MCF 10A (cell line): ENCODE results near the gene C5AR1. TPM values are rescaled to one million over a fixed set of nuclear protein-coding genes. Genes with fewer than 3 reads are reported as not detected.
A peak's percentile ranks its signal among the peaks of the same experiment; 100 is the strongest.

Experiments
- BruUV-seq: library from RNA; stranded (reverse); fragments of 400-500 nt; replicated peaks from 2 replicates; lab custom pipeline; 2021; lab: Mats Ljungman, UMichigan
- CTCF ChIA-PET: fragments of 300-600 bp; sonication (Branson Sonifier 250); formaldehyde crosslinking; extraction: SDS; loops from one replicate; lab custom pipeline; 2021; ENCODE audit warnings: antibody characterized with exemption, inconsistent platforms; lab: Yijun Ruan, JAX
- POLR2A ChIA-PET: fragments of 300-600, 350-650 bp; sonication (Branson Sonifier 250); formaldehyde crosslinking; extraction: SDS; loops from one replicate; lab custom pipeline; 2020; ENCODE audit warnings: antibody characterized with exemption, inconsistent platforms; lab: Yijun Ruan, JAX
- DNase-seq: peaks from one replicate; pipeline ENCODE4 v3.0.0-alpha.2; 2018; ENCODE audit not compliant: unreplicated experiment
- H3K27ac Mint-ChIP-seq: one replicate; pipeline ENCODE4 v1.8.0; 2022; ENCODE audit warnings: mild to moderate bottlenecking, low read depth, mixed read lengths; ENCODE audit not compliant: unreplicated experiment
- H3K27me3 Mint-ChIP-seq: one replicate; pipeline ENCODE4 v1.8.0; 2022; ENCODE audit warnings: mixed read lengths; ENCODE audit not compliant: insufficient read depth, unreplicated experiment
- H3K36me3 Mint-ChIP-seq: one replicate; pipeline ENCODE4 v1.8.0; 2022; ENCODE audit warnings: mild to moderate bottlenecking, moderate library complexity, mixed read lengths; ENCODE audit not compliant: insufficient read depth, unreplicated experiment
- H3K4me1 Mint-ChIP-seq: one replicate; pipeline ENCODE4 v1.8.0; 2022; ENCODE audit warnings: mixed read lengths; ENCODE audit not compliant: insufficient read depth, unreplicated experiment
- H3K4me3 Mint-ChIP-seq: one replicate; pipeline ENCODE4 v1.8.0; 2022; ENCODE audit warnings: mild to moderate bottlenecking, moderate library complexity, mixed read lengths; ENCODE audit not compliant: unreplicated experiment
- H3K9me3 Mint-ChIP-seq: one replicate; pipeline ENCODE4 v1.8.0; 2022; ENCODE audit warnings: mixed read lengths; ENCODE audit not compliant: unreplicated experiment
- intact Hi-C: fragments of 100-400 bp; cut with micrococcal nuclease; formaldehyde crosslinking; loops from 2 replicates; pipeline ENCODE4 v1.14.1; 2022
- total RNA-seq: library from RNA; stranded (reverse); gene quantifications from 2 replicates; pipeline ENCODE4 v1.2.3, GENCODE V29; 2022
- TF ChIP-seq, protein P1 (sequence below): fragments of 200-600 bp; IDR thresholded peaks from one replicate; pipeline ENCODE4 v1.8.0; 2022; ENCODE audit warnings: antibody characterized with exemption, mild to moderate bottlenecking; ENCODE audit not compliant: unreplicated experiment

C5AR1 gene
- total RNA-seq, 1 experiment from 2014 or later: 1.9 TPM

DNA sequence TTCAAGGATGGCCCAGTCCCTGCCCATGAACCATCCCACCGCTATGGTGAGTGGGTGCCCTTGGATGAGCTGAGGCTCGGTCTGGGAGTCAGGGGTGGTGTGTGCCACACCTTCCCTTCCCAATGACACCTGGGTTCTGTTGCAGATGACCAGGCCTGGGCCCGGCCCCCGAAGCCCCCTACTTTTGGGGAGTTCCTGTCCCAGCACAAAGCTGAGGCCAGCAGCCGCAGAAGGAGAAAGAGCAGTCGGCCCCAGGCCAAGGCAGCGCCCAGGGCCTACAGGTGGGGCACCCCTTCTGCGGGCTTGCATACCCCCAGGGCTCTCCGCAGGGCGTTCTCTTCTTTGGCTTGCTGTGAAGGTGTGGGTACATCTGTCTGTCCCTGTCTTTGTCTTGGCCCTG lies 39.3 kb upstream of the C5AR1 start:
- no peaks in the 10 kb centered on the region for H3K27me3 Mint-ChIP-seq
- no peak for DNase-seq
- CTCF ChIA-PET: interaction anchor here (0.6 to 2.2 kb wide), 2 partner anchors 14 to 23 kb away, joined by 3 to 11 read pairs; no protein-coding TSS in a partner anchor
- intact Hi-C loops: no loop called here
- BruUV-seq: no TSS peak
- peaks cover 58% of the 10 kb centered on the region for H3K36me3 Mint-ChIP-seq
- H3K4me3 Mint-ChIP-seq: no peak overlapping the region
- POLR2A ChIA-PET: interaction anchor here (1.0 to 2.6 kb wide), 2 partner anchors 10 to 14 kb away, joined by 3 to 16 read pairs; partner anchors contain the start of gene CCDC9
- H3K27ac Mint-ChIP-seq: no peak overlapping the region
- TF ChIP-seq, protein P1, sequence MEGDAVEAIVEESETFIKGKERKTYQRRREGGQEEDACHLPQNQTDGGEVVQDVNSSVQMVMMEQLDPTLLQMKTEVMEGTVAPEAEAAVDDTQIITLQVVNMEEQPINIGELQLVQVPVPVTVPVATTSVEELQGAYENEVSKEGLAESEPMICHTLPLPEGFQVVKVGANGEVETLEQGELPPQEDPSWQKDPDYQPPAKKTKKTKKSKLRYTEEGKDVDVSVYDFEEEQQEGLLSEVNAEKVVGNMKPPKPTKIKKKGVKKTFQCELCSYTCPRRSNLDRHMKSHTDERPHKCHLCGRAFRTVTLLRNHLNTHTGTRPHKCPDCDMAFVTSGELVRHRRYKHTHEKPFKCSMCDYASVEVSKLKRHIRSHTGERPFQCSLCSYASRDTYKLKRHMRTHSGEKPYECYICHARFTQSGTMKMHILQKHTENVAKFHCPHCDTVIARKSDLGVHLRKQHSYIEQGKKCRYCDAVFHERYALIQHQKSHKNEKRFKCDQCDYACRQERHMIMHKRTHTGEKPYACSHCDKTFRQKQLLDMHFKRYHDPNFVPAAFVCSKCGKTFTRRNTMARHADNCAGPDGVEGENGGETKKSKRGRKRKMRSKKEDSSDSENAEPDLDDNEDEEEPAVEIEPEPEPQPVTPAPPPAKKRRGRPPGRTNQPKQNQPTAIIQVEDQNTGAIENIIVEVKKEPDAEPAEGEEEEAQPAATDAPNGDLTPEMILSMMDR: no peak
- H3K4me1 Mint-ChIP-seq: peaks cover 10% of the 10 kb centered on the region
- no peaks in the 10 kb centered on the region for H3K9me3 Mint-ChIP-seq

DNA sequence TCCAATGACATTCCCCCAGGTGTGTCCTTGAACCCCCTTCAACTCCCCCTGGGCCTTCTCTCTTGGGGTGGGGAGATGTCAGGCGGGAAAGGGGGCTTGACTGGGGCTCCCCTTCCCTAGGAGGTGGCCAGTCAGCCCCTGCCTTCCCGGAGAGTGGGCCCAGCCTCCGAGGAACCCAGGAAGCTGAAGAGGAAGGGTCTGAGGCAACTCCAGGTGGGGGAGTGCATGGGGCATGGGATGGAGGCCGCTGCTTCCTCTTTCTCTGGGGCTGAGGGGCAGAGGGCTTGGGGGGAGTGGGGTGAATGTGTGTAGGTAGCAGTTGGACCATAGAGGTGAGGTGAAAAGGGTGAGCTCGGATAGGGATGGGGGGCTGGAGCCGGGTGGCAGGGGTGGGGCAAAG lies 37.7 kb upstream of the C5AR1 start:
- peaks cover 16% of the 10 kb centered on the region for H3K4me1 Mint-ChIP-seq
- POLR2A ChIA-PET: interaction anchor here (0.7 to 2.6 kb wide), 3 partner anchors 10 to 46 kb away, joined by 3 to 16 read pairs (median 3); partner anchors contain the start of gene CCDC9
- H3K4me3 Mint-ChIP-seq: peak overlapping the region; percentile 79
- BruUV-seq: no TSS peak
- TF ChIP-seq, protein P1: no peak
- peaks cover 50% of the 10 kb centered on the region for H3K36me3 Mint-ChIP-seq
- CTCF ChIA-PET: interaction anchor here (0.6 to 0.7 kb wide), 5 partner anchors 14 to 1542 kb away, joined by 3 to 4 read pairs (median 3); no protein-coding TSS in a partner anchor
- H3K9me3 Mint-ChIP-seq: no peaks in the 10 kb centered on the region
- DNase-seq: no peak
- no peaks in the 10 kb centered on the region for H3K27me3 Mint-ChIP-seq
- H3K27ac Mint-ChIP-seq: no peak overlapping the region
- intact Hi-C loops: no loop called here

DNA sequence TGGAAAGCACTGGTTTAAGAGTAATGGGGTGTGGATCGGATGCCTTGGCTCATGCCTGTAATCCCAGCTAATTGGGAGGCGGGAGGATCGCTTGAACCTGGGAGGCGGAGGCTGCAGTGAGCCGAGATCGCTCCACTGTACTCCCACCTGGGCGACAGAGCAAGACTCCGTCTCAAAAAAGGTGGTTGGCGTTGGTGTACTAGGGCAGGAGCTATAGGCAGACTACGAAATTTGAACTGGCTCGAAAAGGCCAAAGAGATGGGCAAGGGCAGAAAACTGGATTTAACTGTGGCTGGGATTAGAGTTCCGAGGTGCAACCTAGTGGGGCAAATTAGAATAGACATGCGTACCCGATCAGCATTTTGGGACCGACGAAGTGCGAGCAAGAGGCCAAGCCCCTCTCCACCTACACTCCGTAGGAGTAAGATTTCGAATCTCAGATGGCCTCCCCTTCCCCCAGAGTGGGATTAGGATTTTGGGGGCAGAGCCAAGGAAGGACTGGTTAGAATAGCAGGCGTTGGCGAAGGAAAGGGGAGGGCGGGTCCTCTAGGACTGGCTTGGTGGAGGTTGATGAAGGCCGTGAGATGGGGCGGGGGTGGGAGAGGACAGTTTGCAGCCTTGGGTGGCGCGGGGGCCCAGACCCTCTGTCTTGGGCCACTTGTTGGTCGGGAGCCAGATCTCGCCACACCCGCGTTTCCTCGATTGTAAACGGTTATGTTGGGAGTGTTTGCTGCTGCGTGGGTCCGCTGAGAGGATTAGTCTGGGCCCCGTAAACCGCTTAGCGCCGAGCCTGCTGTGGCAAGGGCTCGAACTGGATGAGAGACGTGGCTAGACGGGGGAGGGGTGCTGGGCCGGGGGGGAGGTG lies 37.0 kb upstream of the C5AR1 start:
- CTCF ChIA-PET: interaction anchor here (0.6 to 0.7 kb wide), 3 partner anchors 15 to 168 kb away, joined by 3 to 4 read pairs (median 3); no protein-coding TSS in a partner anchor
- Mint-ChIP-seq H3K9me3 (no peaks in the 10 kb centered on the region), H3K4me1 (peaks cover 16% of the 10 kb centered on the region), H3K36me3 (peaks cover 50% of the 10 kb centered on the region), H3K27ac (peak overlapping the region; percentile 77), H3K27me3 (no peaks in the 10 kb centered on the region), H3K4me3 (peak overlapping the region; percentile 79)
- no peak for DNase-seq
- no TSS peak for BruUV-seq
- POLR2A ChIA-PET: interaction anchor here (0.7 to 2.6 kb wide), 3 partner anchors 10 to 47 kb away, joined by 3 to 16 read pairs (median 3); partner anchors contain the start of gene CCDC9
- intact Hi-C loops: no loop called here
- TF ChIP-seq, protein P1: no peak
